GM23338 (cell line): ENCODE results near the gene HHAT.

Source experiments
- CTCF ChIP-seq, 2 experiments: fragments of 200-600 bp in 1 of 2; sonication (generic) in 1 of 2; conservative IDR thresholded peaks; 2 replicates each; pipeline versions ENCODE4 v1.5.1 to v1.6.1; 2016 to 2017; ENCODE audit warnings: antibody characterized with exemption in 2 of 2, low read depth in 2 of 2, mild to moderate bottlenecking in 2 of 2, moderate library complexity in 1 of 2
- EZH2 ChIP-seq: fragments of 200-600 bp; sonication (generic); IDR thresholded peaks from one replicate; pipeline ENCODE4 v1.8.0; 2017; ENCODE audit warnings: antibody characterized with exemption, mild to moderate bottlenecking, low read depth; ENCODE audit not compliant: unreplicated experiment
- EZH2phosphoT487 ChIP-seq: fragments of 200-600 bp; sonication (generic); IDR thresholded peaks from one replicate; pipeline ENCODE4 v1.8.1; 2018; ENCODE audit warnings: antibody characterized with exemption; ENCODE audit not compliant: unreplicated experiment
- JUNB ChIP-seq: IDR thresholded peaks from one replicate; pipeline ENCODE4 v1.6.1; 2016; ENCODE audit warnings: antibody characterized with exemption; ENCODE audit not compliant: unreplicated experiment
- POLR2AphosphoS5 ChIP-seq: IDR thresholded peaks from 2 replicates; pipeline ENCODE4 v1.6.1; 2016; ENCODE audit warnings: antibody characterized with exemption, low read depth
- REST ChIP-seq: IDR thresholded peaks from one replicate; pipeline ENCODE4 v1.6.1; 2018; ENCODE audit warnings: antibody characterized with exemption; ENCODE audit not compliant: unreplicated experiment

- TF ChIP-seq CTCF (conservative IDR thresholded peaks at IDR 0.05; ENCODE audit: low read depth in 2 of 2): no peak
- no peak for TF ChIP-seq POLR2AphosphoS5
- no peak for TF ChIP-seq EZH2phosphoT487
- TF ChIP-seq REST: no peak
- no peak for TF ChIP-seq EZH2
- TF ChIP-seq JUNB: no peak
Measured at GRCh38 chr1:210516092-210516656, 187.5 kb downstream of the HHAT start.
